Measurements from ENCODE around the gene CCDC152. TPM values are rescaled to one million over a fixed set of nuclear protein-coding genes. Genes with fewer than 3 reads are reported as not detected.

CCDC152 gene
- total RNA-seq, 1 experiment from 2014 or later: not detected

- DNase-seq (ENCODE audit: low read depth, low spot score) (no peak), ATAC-seq (no peak)
- ChIA-PET CTCF (no interaction called here), POLR2A (no interaction called here), RAD21 (ENCODE audit: low non-redundant PET in 1 of 2, low total read pairs in 2 of 2, uncharacterized antibody in 2 of 2, unreplicated experiment in 2 of 2) (no interaction called here)
- Histone ChIP-seq H3K27ac (ENCODE audit: low read depth, low read length) (no peak overlapping the region), H3K36me3 (ENCODE audit: control insufficient read depth in 1 of 2, insufficient read depth in 2 of 2, low read length in 2 of 2) (no peaks in the 10 kb centered on the region), H3K9me3 (ENCODE audit: control insufficient read depth in 1 of 2, insufficient read depth in 1 of 2, low read depth in 1 of 2, low read length in 2 of 2) (no peaks in the 10 kb centered on the region), H2AFZ (ENCODE audit: low read depth, low read length, poor library complexity, severe bottlenecking) (no peak overlapping the region), H3K4me2 (ENCODE audit: low read length) (no peak overlapping the region), H3K79me2 (ENCODE audit: insufficient read depth, low read length) (no peaks in the 10 kb centered on the region), H4K20me1 (ENCODE audit: insufficient read depth) (no peaks in the 10 kb centered on the region), H3K4me1 (ENCODE audit: control insufficient read depth in 1 of 2, insufficient read depth in 2 of 2, low read length in 2 of 2) (no peaks in the 10 kb centered on the region), H3K9ac (ENCODE audit: low read length) (no peak overlapping the region), H3K9me2 (ENCODE audit: insufficient read depth) (no peaks in the 10 kb centered on the region), H3K4me3 (replicated peaks in 1 of 2; ENCODE audit: low read depth in 1 of 2, low read length in 2 of 2) (no peak overlapping the region), H3K27me3 (ENCODE audit: insufficient read depth, low read length) (no peaks in the 10 kb centered on the region)
- intact Hi-C loops (cut with micrococcal nuclease): no loop called here
- no peak for TF ChIP-seq SIN3A (IDR thresholded peaks at IDR 0.05; ENCODE audit: low read depth)
- TF ChIP-seq CEBPB (IDR thresholded peaks at IDR 0.05; ENCODE audit: low read depth): no peak
- no peak for TF ChIP-seq REST (IDR thresholded peaks at IDR 0.05; ENCODE audit: low read depth)
- no peak for TF ChIP-seq EZH2phosphoT487 (IDR thresholded peaks at IDR 0.05; ENCODE audit: borderline replicate concordance)
- TF ChIP-seq ZNF274 (IDR thresholded peaks at IDR 0.05; ENCODE audit: low read depth, low read length): no peak
- no peak for TF ChIP-seq CBX3 (IDR thresholded peaks at IDR 0.05; ENCODE audit: low read depth)
- no peak for TF ChIP-seq POLR2AphosphoS5 (IDR thresholded peaks at IDR 0.05; ENCODE audit: low read depth, low read length)
- TF ChIP-seq ELF1 (IDR thresholded peaks at IDR 0.05; ENCODE audit: borderline replicate concordance, low read depth): no peak
- TF ChIP-seq TCF7L2 (IDR thresholded peaks at IDR 0.05; ENCODE audit: borderline replicate concordance, extremely low read depth, insufficient read depth, insufficient read length): no peak
- no peak for TF ChIP-seq ZBTB33 (IDR thresholded peaks at IDR 0.05; ENCODE audit: extremely low read depth, insufficient replicate concordance, low read length)
- TF ChIP-seq FOSL1 (IDR thresholded peaks at IDR 0.05; ENCODE audit: low read depth): no peak
- no peak for TF ChIP-seq JUND (IDR thresholded peaks at IDR 0.05)
- no peak for TF ChIP-seq CTCF (IDR thresholded peaks at IDR 0.05 in 2 of 3, conservative IDR thresholded peaks at IDR 0.05 in 1 of 3; ENCODE audit: borderline replicate concordance in 1 of 3, insufficient read depth in 1 of 3, low read depth in 2 of 3, low read length in 2 of 3)
- no peak for TF ChIP-seq RAD21 (IDR thresholded peaks at IDR 0.05; ENCODE audit: low read depth)
- BruUV-seq (replicated peaks): no TSS peak
These were observed 74.3 kb downstream of the CCDC152 start for GRCh38 chr5:42830924-42831323.
